Embryonic facial prominence (tissue), 1 donor: ENCODE results near the gene EPHB2.

ENCODE experiments used
- DNase-seq: peaks from one replicate; pipeline ENCODE4 v3.0.0-alpha.2; 2016; ENCODE audit errors: extremely low spot score

The EPHB2 gene

GRCh38 chr1:22722901-22723550, 12.4 kb downstream of the EPHB2 start:
- DNase-seq = no peak

GRCh38 chr1:22727873-22728272, 17.2 kb downstream of the EPHB2 start:
- no peak for DNase-seq

- DNase-seq = no peak
Measured at GRCh38 chr1:22728751-22729399, 18.2 kb downstream of the EPHB2 start.

GRCh38 chr1:22729400-22729773, 18.7 kb downstream of the EPHB2 start:
- no peak for DNase-seq

GRCh38 chr1:22729912-22730311, 19.3 kb downstream of the EPHB2 start:
- no peak for DNase-seq

- DNase-seq = no peak
Measured at GRCh38 chr1:22731924-22732720, 21.5 kb downstream of the EPHB2 start.

- DNase-seq = no peak
Measured at GRCh38 chr1:22733643-22734042, 23.0 kb downstream of the EPHB2 start.

- DNase-seq = no peak
Measured at GRCh38 chr1:22736501-22737080, 26.0 kb downstream of the EPHB2 start.

- DNase-seq = no peak
Measured at GRCh38 chr1:22737374-22738068, 26.9 kb downstream of the EPHB2 start.

GRCh38 chr1:22738069-22738435, 27.4 kb downstream of the EPHB2 start:
- no peak for DNase-seq

GRCh38 chr1:22738522-22738921, 27.9 kb downstream of the EPHB2 start:
- no peak for DNase-seq

GRCh38 chr1:22739648-22740385, 29.2 kb downstream of the EPHB2 start:
- DNase-seq = no peak

- DNase-seq = no peak
Measured at GRCh38 chr1:22741118-22741517, 30.5 kb downstream of the EPHB2 start.

GRCh38 chr1:22745669-22746585, 35.3 kb downstream of the EPHB2 start:
- no peak for DNase-seq

- DNase-seq = no peak
Measured at GRCh38 chr1:22747021-22747734, 36.5 kb downstream of the EPHB2 start.

GRCh38 chr1:22747735-22748073, 37.1 kb downstream of the EPHB2 start:
- DNase-seq = no peak

- DNase-seq = no peak
Measured at GRCh38 chr1:22749503-22749902, 38.9 kb downstream of the EPHB2 start.

GRCh38 chr1:22749919-22750684, 39.5 kb downstream of the EPHB2 start:
- peak; percentile 22 for DNase-seq

GRCh38 chr1:22750685-22751051, 40.0 kb downstream of the EPHB2 start:
- DNase-seq = no peak
